ENCODE data around the gene KCNT1. TPM values are rescaled to one million over a fixed set of nuclear protein-coding genes. Genes with fewer than 3 reads are reported as not detected.

KCNT1 gene
- total and polyA plus RNA-seq, 2 experiments from 2014 or later = 0.27 TPM; not detected in 1

DNA sequence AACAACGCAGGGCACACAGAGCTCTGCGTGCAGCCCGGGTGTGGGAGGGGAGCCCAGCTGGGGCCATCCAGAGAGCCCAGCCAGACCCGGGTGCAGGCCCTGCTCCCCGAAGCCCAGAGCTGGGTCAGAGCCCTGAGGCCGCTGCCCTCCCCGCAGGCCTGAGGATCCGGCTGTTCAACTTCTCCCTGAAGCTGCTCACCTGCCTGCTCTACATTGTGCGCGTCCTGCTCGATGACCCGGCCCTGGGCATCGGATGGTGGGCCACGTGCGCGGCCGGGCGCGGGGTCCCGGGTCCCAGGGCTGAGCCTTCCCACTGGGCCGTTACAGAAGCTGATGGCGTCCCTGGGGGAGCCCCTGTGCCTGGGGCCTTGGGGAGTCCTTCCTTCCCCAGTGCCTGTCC is 48.8 kb downstream of the KCNT1 start:
- no peaks in the 10 kb centered on the region for H3K36me3 ChIP-seq (replicated peaks; ENCODE audit: insufficient read depth, low read depth)
- no peaks in the 10 kb centered on the region for H3K9me3 ChIP-seq (ENCODE audit: low read depth)
- no peaks in the 10 kb centered on the region for H3K4me1 ChIP-seq (ENCODE audit: insufficient read depth)
- no peaks in the 10 kb centered on the region for H3K79me2 ChIP-seq
- H3K27ac ChIP-seq = no peak overlapping the region
- H3K27me3 ChIP-seq = no peaks in the 10 kb centered on the region
- no peak overlapping the region for H3K4me2 ChIP-seq
- DNase-seq (ENCODE audit: low spot score) = no peak
- no peak overlapping the region for H3K4me3 ChIP-seq
- TF ChIP-seq EZH2phosphoT487 (IDR thresholded peaks at IDR 0.05; ENCODE audit: low read depth, severe bottlenecking, unreplicated experiment) (no peak), EZH2 (IDR thresholded peaks at IDR 0.05; ENCODE audit: borderline replicate concordance) (no peak)
- TF ChIP-seq, protein P1, sequence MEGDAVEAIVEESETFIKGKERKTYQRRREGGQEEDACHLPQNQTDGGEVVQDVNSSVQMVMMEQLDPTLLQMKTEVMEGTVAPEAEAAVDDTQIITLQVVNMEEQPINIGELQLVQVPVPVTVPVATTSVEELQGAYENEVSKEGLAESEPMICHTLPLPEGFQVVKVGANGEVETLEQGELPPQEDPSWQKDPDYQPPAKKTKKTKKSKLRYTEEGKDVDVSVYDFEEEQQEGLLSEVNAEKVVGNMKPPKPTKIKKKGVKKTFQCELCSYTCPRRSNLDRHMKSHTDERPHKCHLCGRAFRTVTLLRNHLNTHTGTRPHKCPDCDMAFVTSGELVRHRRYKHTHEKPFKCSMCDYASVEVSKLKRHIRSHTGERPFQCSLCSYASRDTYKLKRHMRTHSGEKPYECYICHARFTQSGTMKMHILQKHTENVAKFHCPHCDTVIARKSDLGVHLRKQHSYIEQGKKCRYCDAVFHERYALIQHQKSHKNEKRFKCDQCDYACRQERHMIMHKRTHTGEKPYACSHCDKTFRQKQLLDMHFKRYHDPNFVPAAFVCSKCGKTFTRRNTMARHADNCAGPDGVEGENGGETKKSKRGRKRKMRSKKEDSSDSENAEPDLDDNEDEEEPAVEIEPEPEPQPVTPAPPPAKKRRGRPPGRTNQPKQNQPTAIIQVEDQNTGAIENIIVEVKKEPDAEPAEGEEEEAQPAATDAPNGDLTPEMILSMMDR (IDR thresholded peaks at IDR 0.05; ENCODE audit: poor library complexity) = no peak
- 95% methylated on average over 22 of the region's 22 CpGs for WGBS (ENCODE audit: low lambda C conversion rate, missing lambda C conversion rate)
- H4K20me1 ChIP-seq (ENCODE audit: insufficient read depth, poor library complexity, severe bottlenecking) = no peaks in the 10 kb centered on the region
- no peak overlapping the region for H2AFZ ChIP-seq
- H3K9me2 ChIP-seq (replicated peaks; ENCODE audit: insufficient read depth) = no peaks in the 10 kb centered on the region

DNA sequence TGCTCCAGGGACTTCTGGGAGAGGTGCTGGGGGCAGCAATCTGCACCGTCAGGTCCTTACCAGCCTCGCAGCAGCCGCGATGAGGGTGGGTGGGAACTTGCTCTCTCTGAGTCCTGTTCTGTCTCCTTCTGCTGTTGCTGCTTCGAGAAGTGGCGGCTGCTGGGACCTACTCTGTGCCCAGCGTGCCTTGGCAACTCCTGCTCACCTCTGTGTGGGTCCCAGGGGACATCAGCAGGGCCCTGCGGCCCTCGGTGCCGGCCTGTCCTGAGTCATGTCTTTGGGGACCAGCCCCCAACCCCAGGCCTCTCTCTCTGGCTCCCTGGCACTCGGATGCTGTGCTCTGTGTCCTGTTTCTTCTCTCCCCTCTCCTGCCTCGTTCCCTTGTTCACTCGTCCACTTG is 49.5 kb downstream of the KCNT1 start:
- TF ChIP-seq, protein P1 (IDR thresholded peaks at IDR 0.05; ENCODE audit: poor library complexity) = no peak
- TF ChIP-seq EZH2 (IDR thresholded peaks at IDR 0.05; ENCODE audit: borderline replicate concordance) (no peak), EZH2phosphoT487 (IDR thresholded peaks at IDR 0.05; ENCODE audit: low read depth, severe bottlenecking, unreplicated experiment) (no peak)
- Histone ChIP-seq H3K79me2 (no peaks in the 10 kb centered on the region), H3K27ac (no peak overlapping the region), H3K4me1 (ENCODE audit: insufficient read depth) (no peaks in the 10 kb centered on the region), H3K27me3 (no peaks in the 10 kb centered on the region), H3K36me3 (replicated peaks; ENCODE audit: insufficient read depth, low read depth) (no peaks in the 10 kb centered on the region), H3K4me3 (no peak overlapping the region), H3K9me2 (replicated peaks; ENCODE audit: insufficient read depth) (no peaks in the 10 kb centered on the region), H2AFZ (no peak overlapping the region), H4K20me1 (ENCODE audit: insufficient read depth, poor library complexity, severe bottlenecking) (no peaks in the 10 kb centered on the region), H3K4me2 (no peak overlapping the region), H3K9me3 (ENCODE audit: low read depth) (no peaks in the 10 kb centered on the region)
- WGBS (ENCODE audit: low lambda C conversion rate, missing lambda C conversion rate) = 83% methylated on average over 13 of the region's 13 CpGs
- DNase-seq (ENCODE audit: low spot score) = no peak

DNA sequence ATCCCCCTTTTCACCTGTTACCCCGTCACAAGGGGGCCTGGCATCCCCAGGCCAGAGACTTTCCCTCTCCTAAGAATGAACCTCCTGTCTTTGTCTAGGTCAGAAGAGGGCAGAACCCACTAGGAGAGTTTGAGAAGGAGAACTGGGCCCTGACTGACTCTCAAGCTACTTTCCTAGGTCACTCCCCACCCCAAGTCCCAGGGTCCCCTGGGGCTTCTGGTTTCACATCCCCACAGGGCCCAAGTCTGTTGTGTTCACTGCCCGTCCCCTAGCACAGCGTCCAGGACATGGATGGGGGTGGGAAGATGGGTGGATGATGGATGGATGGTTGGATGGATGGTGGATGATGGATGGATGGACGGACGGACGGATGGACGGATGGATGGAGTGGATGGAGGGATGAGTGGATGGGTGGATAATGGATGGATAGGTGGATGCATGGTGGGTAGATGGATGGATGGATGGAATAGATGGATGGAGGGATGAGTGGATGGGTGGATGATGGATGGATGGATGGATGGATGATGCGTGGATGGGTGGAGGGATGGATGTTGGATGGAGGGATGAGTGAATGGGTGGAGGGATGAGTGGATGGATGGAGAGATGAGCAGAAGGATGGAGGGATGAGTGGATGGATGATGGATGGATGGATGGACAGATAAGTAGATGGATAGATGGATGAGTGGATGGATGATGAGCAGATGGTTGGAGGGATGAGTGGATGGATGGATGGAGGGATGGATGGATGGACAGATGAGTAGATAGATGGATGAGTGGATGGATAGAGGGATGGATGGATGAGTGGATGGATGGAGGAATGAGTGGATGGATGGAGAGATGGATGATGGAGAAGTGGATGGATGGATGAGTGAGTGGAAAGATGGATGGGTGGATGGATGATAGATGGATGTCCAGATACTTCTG is 50.6 kb downstream of the KCNT1 start:
- no peaks in the 10 kb centered on the region for H3K36me3 ChIP-seq (replicated peaks; ENCODE audit: insufficient read depth, low read depth)
- no peaks in the 10 kb centered on the region for H4K20me1 ChIP-seq (ENCODE audit: insufficient read depth, poor library complexity, severe bottlenecking)

More for the DNA sequence above, 50.6 kb downstream of the KCNT1 start:
- Histone ChIP-seq H3K4me1 (ENCODE audit: insufficient read depth) (no peaks in the 10 kb centered on the region), H3K27ac (no peak overlapping the region), H3K27me3 (no peaks in the 10 kb centered on the region), H2AFZ (no peak overlapping the region), H3K4me2 (no peak overlapping the region), H3K9me3 (ENCODE audit: low read depth) (no peaks in the 10 kb centered on the region), H3K4me3 (no peak overlapping the region), H3K9me2 (replicated peaks; ENCODE audit: insufficient read depth) (no peaks in the 10 kb centered on the region), H3K79me2 (no peaks in the 10 kb centered on the region)
- DNase-seq (ENCODE audit: low spot score) = no peak
- TF ChIP-seq, protein P1 (IDR thresholded peaks at IDR 0.05; ENCODE audit: poor library complexity) = no peak
- no peak for TF ChIP-seq EZH2phosphoT487 (IDR thresholded peaks at IDR 0.05; ENCODE audit: low read depth, severe bottlenecking, unreplicated experiment)
- TF ChIP-seq EZH2 (IDR thresholded peaks at IDR 0.05; ENCODE audit: borderline replicate concordance) = no peak
- 89% methylated on average over 8 of the region's 8 CpGs for WGBS (ENCODE audit: low lambda C conversion rate, missing lambda C conversion rate)

Measured in hepatocyte (in vitro differentiated cells).